ENCODE results near the gene KDM2B. TPM values are rescaled to one million over a fixed set of nuclear protein-coding genes. Genes with fewer than 3 reads are reported as not detected.

The KDM2B gene
- polyA plus RNA-seq, 1 of the 3 experiments (the other 2 are of a cell fraction): 11.5 TPM

DNA sequence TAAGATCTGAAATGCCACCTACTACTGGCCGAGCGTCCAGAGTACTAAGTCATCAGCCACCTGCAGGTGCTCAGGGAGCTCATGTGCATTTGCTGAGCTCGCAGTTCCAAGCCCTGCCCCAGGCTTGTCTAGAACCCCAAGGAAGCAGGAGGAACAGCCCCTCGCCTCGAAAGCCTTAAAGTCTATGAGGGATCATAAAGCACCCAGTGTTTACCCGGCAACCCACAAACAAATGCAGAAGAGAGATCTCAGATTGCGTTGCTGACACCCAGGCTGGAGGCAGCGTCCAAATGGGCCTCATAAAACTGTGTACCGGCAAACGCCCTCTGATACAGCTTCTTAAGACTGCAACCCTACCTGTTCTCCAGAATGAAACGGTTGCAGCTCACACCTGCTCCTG is 6.8 kb downstream of the KDM2B start:
- no peak overlapping the region for H3K9ac ChIP-seq
- H3K79me2 ChIP-seq (ENCODE audit: insufficient read depth): peaks cover 16% of the 10 kb centered on the region
- TF ChIP-seq ZBTB33 (IDR thresholded peaks at IDR 0.05; ENCODE audit: borderline replicate concordance, low read depth): no peak
- no peak for TF ChIP-seq NRF1 (IDR thresholded peaks at IDR 0.05; ENCODE audit: low read depth, low read length)
- TF ChIP-seq RAD21 (IDR thresholded peaks at IDR 0.05; ENCODE audit: low read length): no peak
- no peak for TF ChIP-seq TEAD4 (IDR thresholded peaks at IDR 0.05; ENCODE audit: borderline replicate concordance, insufficient read depth)
- no peak for TF ChIP-seq CTCF (IDR thresholded peaks at IDR 0.05)
- TF ChIP-seq FOXJ3 (CRISPR knock-in tag; IDR thresholded peaks at IDR 0.05): no peak
- TF ChIP-seq, protein P1, sequence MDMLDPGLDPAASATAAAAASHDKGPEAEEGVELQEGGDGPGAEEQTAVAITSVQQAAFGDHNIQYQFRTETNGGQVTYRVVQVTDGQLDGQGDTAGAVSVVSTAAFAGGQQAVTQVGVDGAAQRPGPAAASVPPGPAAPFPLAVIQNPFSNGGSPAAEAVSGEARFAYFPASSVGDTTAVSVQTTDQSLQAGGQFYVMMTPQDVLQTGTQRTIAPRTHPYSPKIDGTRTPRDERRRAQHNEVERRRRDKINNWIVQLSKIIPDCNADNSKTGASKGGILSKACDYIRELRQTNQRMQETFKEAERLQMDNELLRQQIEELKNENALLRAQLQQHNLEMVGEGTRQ (IDR thresholded peaks at IDR 0.05; ENCODE audit: borderline replicate concordance, low read depth, low read length): no peak
- TF ChIP-seq EZH2phosphoT487 (IDR thresholded peaks at IDR 0.05; ENCODE audit: borderline replicate concordance, low read depth): no peak
- TF ChIP-seq FOXM1 (IDR thresholded peaks at IDR 0.05; ENCODE audit: low read depth): no peak
- no peak for TF ChIP-seq ELF1 (IDR thresholded peaks at IDR 0.05)
- TF ChIP-seq USF1 (IDR thresholded peaks at IDR 0.05; ENCODE audit: borderline replicate concordance, low read depth): no peak
- no peak for TF ChIP-seq GATA2 (CRISPR knock-in tag; IDR thresholded peaks at IDR 0.05)
- TF ChIP-seq NFIC (IDR thresholded peaks at IDR 0.05; ENCODE audit: borderline replicate concordance): no peak
- TF ChIP-seq, protein P2, sequence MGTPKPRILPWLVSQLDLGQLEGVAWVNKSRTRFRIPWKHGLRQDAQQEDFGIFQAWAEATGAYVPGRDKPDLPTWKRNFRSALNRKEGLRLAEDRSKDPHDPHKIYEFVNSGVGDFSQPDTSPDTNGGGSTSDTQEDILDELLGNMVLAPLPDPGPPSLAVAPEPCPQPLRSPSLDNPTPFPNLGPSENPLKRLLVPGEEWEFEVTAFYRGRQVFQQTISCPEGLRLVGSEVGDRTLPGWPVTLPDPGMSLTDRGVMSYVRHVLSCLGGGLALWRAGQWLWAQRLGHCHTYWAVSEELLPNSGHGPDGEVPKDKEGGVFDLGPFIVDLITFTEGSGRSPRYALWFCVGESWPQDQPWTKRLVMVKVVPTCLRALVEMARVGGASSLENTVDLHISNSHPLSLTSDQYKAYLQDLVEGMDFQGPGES (IDR thresholded peaks at IDR 0.05; ENCODE audit: low read depth, low read length): no peak
- no peak for TF ChIP-seq TCF12 (IDR thresholded peaks at IDR 0.05)
- ChIA-PET CTCF (interaction anchor here (1.9 to 5.0 kb wide), 2 partner anchors 21 to 94 kb away, joined by 6 to 30 read pairs; no protein-coding TSS in a partner anchor), POLR2A (interaction anchor here (0.6 kb wide), 1 partner anchor 98 kb away, joined by 3 read pairs; no protein-coding TSS in a partner anchor)
- H3K36me3 ChIP-seq (replicated peaks in 1 of 2; ENCODE audit: control insufficient read depth in 1 of 2, insufficient read depth in 2 of 2, low read length in 1 of 2): peaks cover 19 to 40% of the 10 kb centered on the region in 2 experiments
- WGBS (ENCODE audit: low lambda C conversion rate): 96% methylated on average over 5 of the region's 11 CpGs
- DNase-seq: no peak
- no peaks in the 10 kb centered on the region for H4K20me1 ChIP-seq (ENCODE audit: insufficient read depth)
- no peak overlapping the region for H3K4me2 ChIP-seq
- peaks cover 18% of the 10 kb centered on the region for H3F3A ChIP-seq (replicated peaks; ENCODE audit: insufficient read depth)
- H3K9me2 ChIP-seq: no peaks in the 10 kb centered on the region
- H3K4me3 ChIP-seq (ENCODE audit: low read depth in 2 of 2, low read length in 1 of 2): no peak overlapping the region
- H3K9me3 ChIP-seq: no peaks in the 10 kb centered on the region
- H3K4me1 ChIP-seq (ENCODE audit: control insufficient read depth in 1 of 2, insufficient read depth in 2 of 2, low read depth in 1 of 2, low read length in 1 of 2): peaks cover 9 to 22% of the 10 kb centered on the region in 2 experiments; a peak in 3 of 4 replicates
- no peak overlapping the region for H2AFZ ChIP-seq (ENCODE audit: low read depth)
- H3K27me3 ChIP-seq (ENCODE audit: insufficient read depth): no peaks in the 10 kb centered on the region
- H3K27ac ChIP-seq (ENCODE audit: low read depth in 2 of 2, low read length in 1 of 2): no peak overlapping the region

All from SK-N-SH (cell line).